ENCODE data around the gene PAK6.
A peak's percentile ranks its signal among the peaks of the same experiment; 100 is the strongest.

PAK6 gene

DNA sequence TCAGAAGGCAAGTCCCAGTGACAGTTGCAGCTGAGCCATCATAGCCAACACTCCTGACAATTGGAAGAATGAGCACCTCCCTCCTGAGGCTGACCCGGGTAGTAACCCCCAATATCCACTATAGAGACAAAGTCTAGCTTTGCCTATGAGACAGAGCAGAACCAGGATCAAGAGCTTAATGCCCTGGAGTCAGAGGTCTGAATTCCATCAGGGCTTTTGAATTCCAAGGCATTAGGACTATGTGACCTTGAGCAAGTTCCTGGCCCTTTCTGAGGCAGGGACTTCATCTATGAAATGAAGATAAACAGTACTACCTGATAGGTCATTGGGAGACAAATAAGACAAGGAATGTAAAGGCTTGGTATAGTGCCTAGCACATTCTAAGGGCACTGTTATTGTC is 81.5 kb downstream of the PAK6 start:
- DNase-seq: peak in 1 of 2 donors; percentile 24
- peaks cover 0 to 10% of the 10 kb centered on the region in 2 donors for H3K27me3 ChIP-seq
- TF ChIP-seq, protein P1, sequence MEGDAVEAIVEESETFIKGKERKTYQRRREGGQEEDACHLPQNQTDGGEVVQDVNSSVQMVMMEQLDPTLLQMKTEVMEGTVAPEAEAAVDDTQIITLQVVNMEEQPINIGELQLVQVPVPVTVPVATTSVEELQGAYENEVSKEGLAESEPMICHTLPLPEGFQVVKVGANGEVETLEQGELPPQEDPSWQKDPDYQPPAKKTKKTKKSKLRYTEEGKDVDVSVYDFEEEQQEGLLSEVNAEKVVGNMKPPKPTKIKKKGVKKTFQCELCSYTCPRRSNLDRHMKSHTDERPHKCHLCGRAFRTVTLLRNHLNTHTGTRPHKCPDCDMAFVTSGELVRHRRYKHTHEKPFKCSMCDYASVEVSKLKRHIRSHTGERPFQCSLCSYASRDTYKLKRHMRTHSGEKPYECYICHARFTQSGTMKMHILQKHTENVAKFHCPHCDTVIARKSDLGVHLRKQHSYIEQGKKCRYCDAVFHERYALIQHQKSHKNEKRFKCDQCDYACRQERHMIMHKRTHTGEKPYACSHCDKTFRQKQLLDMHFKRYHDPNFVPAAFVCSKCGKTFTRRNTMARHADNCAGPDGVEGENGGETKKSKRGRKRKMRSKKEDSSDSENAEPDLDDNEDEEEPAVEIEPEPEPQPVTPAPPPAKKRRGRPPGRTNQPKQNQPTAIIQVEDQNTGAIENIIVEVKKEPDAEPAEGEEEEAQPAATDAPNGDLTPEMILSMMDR (IDR thresholded peaks at IDR 0.05): no peak
- intact Hi-C loops (cut with DNase I; ENCODE audit: low total_unique reads): loop anchor here (2.0 kb wide), 1 partner anchor 46 kb away; no protein-coding TSS in a partner anchor
- H3K9me3 ChIP-seq: no peaks in the 10 kb centered on the region
- no peak overlapping the region for H3K27ac ChIP-seq
- peaks cover 0 to 25% (median 14%) of the 10 kb centered on the region in 4 donors for H3K4me1 ChIP-seq
- no peak overlapping the region for H3K4me3 ChIP-seq
- no peaks in the 10 kb centered on the region for H3K36me3 ChIP-seq

DNA sequence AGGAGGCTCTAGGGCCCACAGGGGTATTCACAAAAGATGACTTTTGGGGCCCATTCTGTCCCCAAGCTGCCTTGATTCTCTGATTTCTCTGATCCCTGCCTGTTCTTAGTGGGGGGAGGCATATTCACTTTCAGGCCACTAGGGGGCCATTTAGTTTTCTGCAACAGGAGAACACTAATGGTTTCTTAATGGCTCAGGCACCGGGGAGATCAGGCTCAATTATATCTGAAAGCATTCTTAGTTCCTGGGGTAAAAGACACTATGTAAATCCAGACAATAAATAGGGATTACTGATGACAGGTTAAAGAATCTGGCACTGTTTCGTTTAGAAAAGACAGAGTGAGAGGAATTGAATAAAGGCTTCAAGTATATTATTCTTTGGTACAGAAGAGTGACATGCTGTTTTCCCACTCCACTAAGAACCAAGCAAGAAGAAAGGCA is 82.1 kb downstream of the PAK6 start:
- intact Hi-C loops (cut with DNase I; ENCODE audit: low total_unique reads): loop anchor here (2.0 kb wide), 1 partner anchor 46 kb away; no protein-coding TSS in a partner anchor
- H3K4me3 ChIP-seq: no peak overlapping the region
- H3K27me3 ChIP-seq: peaks cover 0 to 9% of the 10 kb centered on the region in 2 donors
- TF ChIP-seq, protein P1 (IDR thresholded peaks at IDR 0.05): peak; percentile 82 to 87
- peak overlapping the region in 1 of 2 donors; percentile 90 for H3K27ac ChIP-seq
- DNase-seq: peak; percentile 70
- peaks cover 0 to 31% (median 17%) of the 10 kb centered on the region in 4 donors for H3K4me1 ChIP-seq
- no peaks in the 10 kb centered on the region for H3K9me3 ChIP-seq
- no peaks in the 10 kb centered on the region for H3K36me3 ChIP-seq

DNA sequence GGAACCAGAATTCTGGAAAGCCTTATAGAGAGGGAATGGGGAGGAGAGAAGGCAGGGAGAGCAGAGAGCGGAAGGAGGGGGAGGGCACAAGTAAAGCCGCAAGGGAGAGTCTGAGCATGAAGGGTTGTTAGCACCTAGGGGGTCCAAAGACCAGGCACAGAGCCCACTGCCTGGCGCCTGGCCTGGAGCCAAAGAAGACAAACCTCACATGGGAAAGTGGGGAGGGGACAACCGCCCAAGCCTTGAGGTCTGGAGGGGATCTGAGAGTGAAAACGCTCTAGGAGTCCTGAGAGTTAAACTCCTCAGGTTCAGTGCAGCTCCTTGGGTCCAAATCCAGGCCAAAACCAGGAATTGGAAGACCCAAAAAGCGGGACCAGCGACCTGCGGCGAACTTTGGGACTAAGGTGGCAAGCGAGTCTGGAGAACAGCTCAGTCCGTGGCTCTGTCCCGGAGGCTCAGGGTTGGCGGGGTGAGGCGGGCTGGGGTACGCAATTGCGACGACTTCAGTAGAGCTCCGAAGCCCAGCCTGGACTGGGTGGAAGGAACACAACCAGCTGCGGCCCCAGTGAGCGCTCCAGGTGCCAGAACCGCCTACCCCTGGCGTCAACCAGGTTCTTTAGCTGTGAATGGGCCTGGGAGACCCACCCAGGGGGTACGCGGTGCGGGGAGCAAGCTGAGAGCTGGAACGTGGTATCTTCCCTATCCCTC is 83.8 kb downstream of the PAK6 start:
- TF ChIP-seq, protein P1 (IDR thresholded peaks at IDR 0.05): no peak
- peak overlapping the region; percentile 75 to 97 for H3K4me3 ChIP-seq
- H3K4me1 ChIP-seq: peaks cover 0 to 46% (median 34%) of the 10 kb centered on the region in 4 donors
- peak in 1 of 2 donors; percentile 82 for DNase-seq
- H3K36me3 ChIP-seq: no peaks in the 10 kb centered on the region
- intact Hi-C loops (cut with DNase I; ENCODE audit: low total_unique reads): loop anchor here (1.0 kb wide), 1 partner anchor 18 kb away; the partner anchor contains the start of gene CCDC9B
- H3K9me3 ChIP-seq: no peaks in the 10 kb centered on the region
- H3K27ac ChIP-seq: peak overlapping the region; percentile 90 to 92
- no peaks in the 10 kb centered on the region for H3K27me3 ChIP-seq

DNA sequence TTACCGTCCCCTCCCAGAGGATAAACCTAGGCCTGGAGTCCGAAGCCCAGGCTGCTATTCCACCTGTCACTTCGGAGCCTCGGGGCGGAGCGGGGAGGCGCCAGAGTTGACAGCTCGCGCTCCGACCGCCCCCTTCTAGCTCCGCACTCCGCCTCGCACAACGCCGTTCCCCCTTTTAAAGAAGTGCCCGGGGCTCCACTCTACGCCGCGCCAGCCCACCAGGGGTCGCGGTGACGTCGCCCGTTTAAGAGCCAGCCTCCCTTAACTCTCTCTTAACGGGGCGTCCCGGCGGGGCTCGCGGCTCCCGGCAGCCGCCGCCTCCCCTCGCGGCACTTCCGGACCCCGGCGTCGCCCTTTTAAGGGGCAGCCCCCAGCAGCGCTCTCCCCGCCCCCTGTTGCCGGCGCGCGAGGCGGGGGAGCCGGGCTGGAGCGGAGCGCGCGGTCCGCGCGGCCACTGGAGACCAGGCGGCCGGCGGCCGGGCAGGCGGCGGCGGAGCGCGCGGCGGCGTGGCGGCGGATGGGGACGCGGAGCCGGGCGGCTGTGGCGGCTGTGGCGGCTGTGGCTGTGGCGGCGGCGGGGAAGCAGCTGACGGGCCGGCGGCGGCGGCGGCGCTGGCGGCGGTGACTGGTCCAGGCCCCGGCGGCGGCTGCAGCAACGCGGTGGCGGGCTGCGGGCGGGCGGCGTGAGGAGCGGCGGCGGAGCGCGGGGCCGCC is 84.5 kb downstream of the PAK6 start, which contains the start of gene INAFM2:
INAFM2 (plus strand) TSS at position 454 of the 714 bp plus-strand sequence. CDS start 364 bp downstream, outside the sequence.
- Histone ChIP-seq H3K4me1 (peaks cover 0 to 53% (median 41%) of the 10 kb centered on the region in 4 donors), H3K36me3 (no peaks in the 10 kb centered on the region), H3K9me3 (no peaks in the 10 kb centered on the region), H3K27me3 (no peaks in the 10 kb centered on the region), H3K27ac (peak within 1 kb of the TSS; percentile 90 to 92), H3K4me3 (peak within 1 kb of the TSS; percentile 75 to 97)
- TF ChIP-seq, protein P1 (IDR thresholded peaks at IDR 0.05): peak; percentile 77
- peak; percentile 84 to 97 for DNase-seq
- intact Hi-C loops (cut with DNase I; ENCODE audit: low total_unique reads): loop anchor here (1.0 kb wide), 1 partner anchor 17 kb away; the partner anchor contains the start of gene CCDC9B

Data from tibial artery (tissue), 4 donors.